K562 (cell line): Measurements from ENCODE around the gene HPN. TPM values are rescaled to one million over a fixed set of nuclear protein-coding genes. Genes with fewer than 3 reads are reported as not detected.

Source experiments
- BACH1 ChIP-seq: fragments of 200-800 bp; sonication (Bioruptor generic); IDR thresholded peaks from 2 replicates; pipeline ENCODE4 v1.6.1; 2016; ENCODE audit warnings: missing genetic modification characterization, missing compliant biosample characterization
- CBFA2T2 ChIP-seq: fragments of 450-650 bp; conservative IDR thresholded peaks from 2 replicates; pipeline ENCODE4 v1.6.1; 2017; ENCODE audit warnings: mild to moderate bottlenecking
- DDX20 ChIP-seq: fragments of 450-650 bp; IDR thresholded peaks from 2 replicates; pipeline ENCODE4 v1.6.1; 2016; ENCODE audit warnings: missing genetic modification characterization, low read depth, mild to moderate bottlenecking, missing compliant biosample characterization, moderate library complexity
- HINFP ChIP-seq: fragments of 450-650 bp; conservative IDR thresholded peaks from 2 replicates; pipeline ENCODE4 v1.6.1; 2016; ENCODE audit warnings: missing genetic modification characterization, low read depth, mild to moderate bottlenecking, control low read depth, missing compliant biosample characterization
- MEF2D ChIP-seq: conservative IDR thresholded peaks from 2 replicates; pipeline ENCODE4 v1.6.1; 2016; ENCODE audit warnings: low read depth, missing genetic modification characterization, missing compliant biosample characterization
- NR4A1 ChIP-seq, 2 experiments: fragments of 250-450 bp in 1 of 2; fragments of 450-650 bp in 1 of 2; sonication (Bioruptor Pico) in 1 of 2; IDR thresholded peaks; 2 replicates each; pipeline versions ENCODE4 v1.4.0 to v1.6.1; 2016 to 2020; ENCODE audit warnings: mild to moderate bottlenecking in 2 of 2, missing compliant biosample characterization in 1 of 2, missing genetic modification characterization in 1 of 2, moderate library complexity in 1 of 2
- REST ChIP-seq, 2 experiments: fragments of 450-650 bp; formaldehyde crosslinking in 1 of 2; IDR thresholded peaks; 2 replicates each; pipeline versions ENCODE4 v1.4.0 to v1.6.1; 2014 to 2020; ENCODE audit warnings: mild to moderate bottlenecking in 2 of 2, borderline replicate concordance in 1 of 2, low read depth in 1 of 2
- SRSF1 ChIP-seq: fragments of 200-400 bp; formaldehyde crosslinking; IDR thresholded peaks from 2 replicates; pipeline ENCODE4 v1.6.1; 2017; ENCODE audit warnings: mild to moderate bottlenecking, low read depth, low read length, moderate library complexity
- STAT5B ChIP-seq: fragments of 250-450 bp; sonication (Bioruptor Pico); IDR thresholded peaks from 2 replicates; pipeline ENCODE4 v1.8.0; 2021; ENCODE audit warnings: mild to moderate bottlenecking, inconsistent platforms
- TEAD2 ChIP-seq: fragments of 450-650 bp; IDR thresholded peaks from 2 replicates; pipeline ENCODE4 v1.6.1; 2016; ENCODE audit warnings: missing genetic modification characterization, control low read depth, missing compliant biosample characterization
- polyA plus RNA-seq, 8 experiments: library from polyadenylated mRNA; depleted of rRNA in 4 of 8; stranded (reverse) in 5 of 8; unstranded in 3 of 8; fragments of >200 nt; fragmentation: Nextera tagmentation in 2 of 8; fragmentation: Illumina TruSeq in 1 of 8; extraction: Ambion mirVana in 2 of 8; extraction: Trizol in 1 of 8; gene quantifications; 2 replicates each; pipeline versions ENCODE4 v1.2.1 to v1.2.3, GENCODE V29; 2011 to 2014; ENCODE audit warnings: inconsistent platforms in 1 of 8, missing spikeins in 1 of 8
- total RNA-seq, 7 experiments: library from RNA; depleted of rRNA in 6 of 7; stranded (reverse); fragments of >200 nt in 6 of 7; fragmentation: Illumina TruSeq in 2 of 7; extraction: Trizol in 2 of 7; gene quantifications; 2 replicates each; pipeline versions ENCODE4 v1.2.1 to v1.2.3, GENCODE V29; 2011 to 2021; ENCODE audit warnings: low replicate concordance in 1 of 7
- TF ChIP-seq, protein P1 (sequence below): IDR thresholded peaks from 3 replicates; pipeline ENCODE4 v1.6.1; 2011; ENCODE audit warnings: borderline replicate concordance, mild to moderate bottlenecking, moderate library complexity; ENCODE audit not compliant: insufficient read length; ENCODE audit errors: extremely low read depth
- TF ChIP-seq, protein P2 (sequence below), 2 experiments: fragments of 450-650 bp in 1 of 2; sonication (generic) in 1 of 2; formaldehyde crosslinking; conservative IDR thresholded peaks; 2 replicates each; pipeline versions ENCODE4 v1.4.0 to v1.8.1; 2020 to 2022; ENCODE audit warnings: mild to moderate bottlenecking in 1 of 2, missing genetic modification reagents in 1 of 2

The HPN gene
- total and polyA plus RNA-seq, 9 of the 15 experiments (the other 6 are each of a cell fraction or from before 2014, with no cell fraction given): 0.10 to 0.20 TPM; not detected in 7

GRCh38 chr19:35068941-35069634 lies 27.6 kb downstream of the HPN start (continued):
- TF ChIP-seq REST (IDR thresholded peaks at IDR 0.05; ENCODE audit: borderline replicate concordance): no peak
- TF ChIP-seq REST (CRISPR knock-in tag; IDR thresholded peaks at IDR 0.05; ENCODE audit: low read depth): no peak
- peak; percentile 30; the same call in 1 of the 2 replicates for TF ChIP-seq MEF2D (tag)
- 0 out of 2 replicates have a peak, but pooled peaks have one; percentile 28 for TF ChIP-seq HINFP (tag)
- TF ChIP-seq STAT5B: no peak
- peak; percentile 65; the same call in 1 of the 2 replicates for TF ChIP-seq DDX20 (tag)
- no peak for TF ChIP-seq BACH1
- no peak for TF ChIP-seq CBFA2T2
- no peak for TF ChIP-seq SRSF1
- TF ChIP-seq, protein P1, sequence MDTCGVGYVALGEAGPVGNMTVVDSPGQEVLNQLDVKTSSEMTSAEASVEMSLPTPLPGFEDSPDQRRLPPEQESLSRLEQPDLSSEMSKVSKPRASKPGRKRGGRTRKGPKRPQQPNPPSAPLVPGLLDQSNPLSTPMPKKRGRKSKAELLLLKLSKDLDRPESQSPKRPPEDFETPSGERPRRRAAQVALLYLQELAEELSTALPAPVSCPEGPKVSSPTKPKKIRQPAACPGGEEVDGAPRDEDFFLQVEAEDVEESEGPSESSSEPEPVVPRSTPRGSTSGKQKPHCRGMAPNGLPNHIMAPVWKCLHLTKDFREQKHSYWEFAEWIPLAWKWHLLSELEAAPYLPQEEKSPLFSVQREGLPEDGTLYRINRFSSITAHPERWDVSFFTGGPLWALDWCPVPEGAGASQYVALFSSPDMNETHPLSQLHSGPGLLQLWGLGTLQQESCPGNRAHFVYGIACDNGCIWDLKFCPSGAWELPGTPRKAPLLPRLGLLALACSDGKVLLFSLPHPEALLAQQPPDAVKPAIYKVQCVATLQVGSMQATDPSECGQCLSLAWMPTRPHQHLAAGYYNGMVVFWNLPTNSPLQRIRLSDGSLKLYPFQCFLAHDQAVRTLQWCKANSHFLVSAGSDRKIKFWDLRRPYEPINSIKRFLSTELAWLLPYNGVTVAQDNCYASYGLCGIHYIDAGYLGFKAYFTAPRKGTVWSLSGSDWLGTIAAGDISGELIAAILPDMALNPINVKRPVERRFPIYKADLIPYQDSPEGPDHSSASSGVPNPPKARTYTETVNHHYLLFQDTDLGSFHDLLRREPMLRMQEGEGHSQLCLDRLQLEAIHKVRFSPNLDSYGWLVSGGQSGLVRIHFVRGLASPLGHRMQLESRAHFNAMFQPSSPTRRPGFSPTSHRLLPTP: no peak
- TF ChIP-seq NR4A1 (CRISPR knock-in tag; IDR thresholded peaks at IDR 0.05): no peak
- 0 out of 2 replicates have a peak, but pooled peaks have one; percentile 48 for TF ChIP-seq NR4A1 (tag; IDR thresholded peaks at IDR 0.05)
- TF ChIP-seq, protein P2, sequence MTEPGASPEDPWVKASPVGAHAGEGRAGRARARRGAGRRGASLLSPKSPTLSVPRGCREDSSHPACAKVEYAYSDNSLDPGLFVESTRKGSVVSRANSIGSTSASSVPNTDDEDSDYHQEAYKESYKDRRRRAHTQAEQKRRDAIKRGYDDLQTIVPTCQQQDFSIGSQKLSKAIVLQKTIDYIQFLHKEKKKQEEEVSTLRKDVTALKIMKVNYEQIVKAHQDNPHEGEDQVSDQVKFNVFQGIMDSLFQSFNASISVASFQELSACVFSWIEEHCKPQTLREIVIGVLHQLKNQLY (CRISPR knock-in tag; conservative IDR thresholded peaks at IDR 0.05): no peak
- 0 out of 2 replicates have a peak, but pooled peaks have one; percentile 17 for TF ChIP-seq TEAD2
